Activated CD8-positive, alpha-beta memory T cell treated with anti-CD3 and anti-CD28 coated beads for 24 hours (primary cell): Measurements from ENCODE around the gene HK1.
"Not testable (repeated sequence)": the region's sequence is repeated elsewhere in the genome, so short reads cannot be mapped to it uniquely, and the experiment has no call there.

ENCODE experiments used
- DNase-seq: peaks from one replicate; pipeline ENCODE4 v3.0.0-alpha.2; 2020

Gene HK1

DNA sequence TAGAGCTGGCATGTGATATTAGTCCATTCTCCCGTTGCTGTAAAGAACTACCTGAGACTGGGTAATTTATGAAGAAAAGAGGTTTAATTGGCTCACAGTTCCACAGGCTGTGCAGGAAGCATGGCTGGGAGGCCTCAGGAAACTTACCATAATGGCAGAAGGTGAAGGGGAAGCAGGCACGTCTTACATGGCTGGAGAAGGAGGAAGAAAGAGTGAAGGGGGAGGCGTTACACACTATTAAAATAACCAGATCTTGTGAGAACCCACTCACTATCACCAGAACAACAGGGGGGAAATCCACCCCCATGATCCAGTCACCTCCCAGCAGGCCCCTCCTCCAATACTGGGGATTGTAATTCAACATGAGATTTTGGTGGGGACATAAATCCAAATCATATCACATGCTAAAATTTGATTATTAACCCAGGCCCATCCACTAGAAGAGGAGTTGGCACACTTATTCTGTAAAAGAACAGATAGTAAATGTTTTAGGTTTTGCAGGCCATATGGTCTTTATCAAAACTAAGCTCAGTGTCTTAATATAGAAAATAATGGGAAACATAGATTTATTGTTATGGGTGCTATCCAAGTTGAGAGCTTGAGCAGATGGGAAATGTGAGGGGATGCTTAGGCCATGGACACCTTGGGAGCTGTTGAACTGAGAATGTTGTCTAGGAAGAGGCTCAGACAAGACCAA, 18.6 kb upstream of the HK1 start:
- DNase-seq = no peak

DNA sequence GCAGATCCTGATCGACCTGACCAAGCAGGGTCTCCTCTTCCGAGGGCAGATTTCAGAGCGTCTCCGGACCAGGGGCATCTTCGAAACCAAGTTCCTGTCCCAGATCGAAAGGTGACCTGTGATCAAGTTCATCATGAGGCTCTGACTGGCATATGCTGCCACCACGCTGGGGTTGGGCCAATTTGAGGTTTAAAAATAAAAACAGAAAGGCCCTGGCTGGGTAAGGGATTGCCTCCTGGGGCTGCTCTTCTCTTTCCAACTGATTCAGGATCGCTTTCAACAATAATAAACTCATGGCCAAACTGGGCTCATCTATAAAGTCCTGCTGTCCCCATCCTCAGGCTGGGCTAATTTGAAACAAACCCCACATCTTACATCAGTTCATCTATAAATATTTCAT, 17.1 kb upstream of the HK1 start:
- DNase-seq = no peak

DNA sequence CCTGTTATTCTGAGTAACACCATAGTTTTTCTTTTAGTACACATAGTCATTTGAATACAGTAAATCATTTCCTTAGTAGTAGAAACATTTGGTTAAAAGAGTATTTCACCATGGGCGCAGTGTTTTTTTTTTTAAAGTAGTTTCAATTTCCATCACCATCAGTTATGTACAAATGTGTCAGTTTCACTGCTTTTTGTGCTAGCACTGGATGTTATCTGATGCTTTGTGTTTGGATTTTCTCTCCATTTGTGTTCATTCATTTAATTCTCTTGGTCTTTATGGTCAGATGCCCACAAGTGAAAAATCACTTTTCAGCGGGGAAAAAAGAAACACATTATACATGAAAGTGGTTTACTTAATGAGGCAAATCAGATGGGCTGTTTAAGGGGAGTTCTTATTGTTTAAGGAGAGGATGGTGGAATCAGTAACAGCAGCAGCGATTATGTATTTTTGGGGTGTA, 16.0 kb upstream of the HK1 start:
- DNase-seq = no peak

DNA sequence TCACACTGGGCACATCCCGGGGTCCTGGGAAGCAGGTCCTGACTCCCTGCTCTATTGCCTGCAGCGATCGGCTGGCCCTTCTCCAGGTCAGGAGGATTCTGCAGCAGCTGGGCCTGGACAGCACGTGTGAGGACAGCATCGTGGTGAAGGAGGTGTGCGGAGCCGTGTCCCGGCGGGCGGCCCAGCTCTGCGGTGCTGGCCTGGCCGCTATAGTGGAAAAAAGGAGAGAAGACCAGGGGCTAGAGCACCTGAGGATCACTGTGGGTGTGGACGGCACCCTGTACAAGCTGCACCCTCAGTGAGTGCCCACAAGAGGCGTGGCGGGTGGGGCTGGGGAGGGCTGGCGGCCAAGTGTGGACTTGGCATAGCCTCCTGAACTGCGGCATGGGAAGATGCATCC, 12.8 kb upstream of the HK1 start:
- no peak for DNase-seq

DNA sequence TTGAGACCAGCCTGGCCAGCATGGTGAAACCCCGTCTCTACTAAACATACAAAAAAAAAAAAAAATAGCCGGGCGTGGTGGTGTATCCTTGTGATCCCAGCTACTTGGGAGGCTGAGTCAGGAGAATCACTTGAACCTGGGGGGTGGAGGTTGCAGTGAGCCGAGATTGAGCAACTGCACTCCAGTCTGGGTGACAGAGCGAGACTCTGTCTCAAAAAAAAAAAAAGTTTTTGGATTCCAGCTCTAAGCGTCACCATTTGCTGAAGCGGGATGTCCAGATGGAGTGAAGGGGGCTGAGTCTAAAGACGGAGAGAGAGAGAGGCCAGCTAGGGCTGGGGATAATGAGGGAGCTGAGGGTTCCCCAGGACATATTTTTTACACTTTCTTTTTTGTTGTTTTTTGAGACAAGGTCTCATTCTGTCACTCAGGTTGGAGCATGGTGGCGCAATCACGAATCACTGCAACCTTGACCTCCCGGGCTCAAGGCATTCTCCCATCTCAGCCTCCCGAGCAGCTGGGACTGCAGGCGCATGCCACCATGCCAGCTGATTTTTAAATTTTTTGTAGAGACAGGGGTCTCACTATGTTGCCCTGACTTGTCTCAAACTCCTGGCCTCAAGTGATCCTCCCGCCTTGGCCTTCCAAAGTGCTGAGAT, 9.4 kb upstream of the HK1 start:
- no peak for DNase-seq

DNA sequence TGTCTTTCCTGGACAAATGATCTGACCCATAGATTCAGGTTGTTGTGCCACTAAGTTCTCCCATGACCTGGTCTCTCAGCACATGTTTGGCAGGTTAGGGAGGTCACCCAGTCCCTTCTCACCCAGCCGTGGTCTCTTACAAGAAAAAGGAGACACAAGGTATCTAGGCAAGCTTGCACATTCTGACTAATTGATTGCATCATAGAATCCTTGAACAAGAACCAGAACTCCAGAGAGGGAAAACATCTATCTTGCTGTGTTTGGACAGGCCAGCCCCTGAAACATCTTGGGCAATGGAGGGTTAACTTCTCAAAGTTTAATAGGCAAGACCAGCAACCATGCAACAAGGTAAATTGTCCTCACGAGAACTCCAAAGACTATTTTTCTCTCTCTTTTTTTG, 8.5 kb upstream of the HK1 start:
- no peak for DNase-seq

DNA sequence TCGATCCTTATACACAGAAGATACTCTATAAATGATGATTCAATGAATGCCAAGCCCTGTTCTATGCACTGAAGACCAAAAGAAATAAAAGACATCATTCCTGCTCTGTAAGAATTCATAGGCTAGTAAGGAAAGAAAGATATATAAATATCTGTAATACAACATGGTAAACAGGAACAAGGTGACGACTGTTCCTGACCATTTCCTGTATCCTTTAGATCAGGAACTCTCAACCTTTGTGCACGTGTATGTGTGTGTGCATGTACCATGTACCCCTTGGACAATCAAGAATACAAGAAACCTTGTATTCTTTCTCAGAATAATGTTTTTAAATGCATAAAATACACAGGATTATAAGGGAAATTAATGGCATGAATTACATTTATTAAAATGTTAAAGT, 7.3 kb upstream of the HK1 start:
- DNase-seq = no peak

DNA sequence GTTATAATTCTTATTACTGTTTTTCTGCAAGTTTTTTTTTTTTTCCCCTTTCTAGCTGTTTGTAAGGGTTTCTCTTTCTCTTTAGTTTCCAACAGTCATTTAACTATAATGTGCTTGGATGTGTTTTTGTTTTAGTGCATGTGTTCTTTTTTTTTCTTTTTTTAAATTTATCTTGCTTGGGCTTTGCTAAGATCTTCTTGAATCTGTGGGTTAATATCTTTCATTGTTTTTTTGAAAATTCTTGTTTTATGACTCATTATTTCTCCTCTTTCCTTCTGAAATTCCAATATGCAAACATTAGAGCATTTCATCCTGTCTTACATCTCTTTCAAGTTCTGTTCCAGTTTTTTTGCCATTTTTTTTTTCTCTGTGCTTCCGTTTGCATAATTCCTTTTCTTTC, 5.7 kb upstream of the HK1 start:
- DNase-seq = no peak

DNA sequence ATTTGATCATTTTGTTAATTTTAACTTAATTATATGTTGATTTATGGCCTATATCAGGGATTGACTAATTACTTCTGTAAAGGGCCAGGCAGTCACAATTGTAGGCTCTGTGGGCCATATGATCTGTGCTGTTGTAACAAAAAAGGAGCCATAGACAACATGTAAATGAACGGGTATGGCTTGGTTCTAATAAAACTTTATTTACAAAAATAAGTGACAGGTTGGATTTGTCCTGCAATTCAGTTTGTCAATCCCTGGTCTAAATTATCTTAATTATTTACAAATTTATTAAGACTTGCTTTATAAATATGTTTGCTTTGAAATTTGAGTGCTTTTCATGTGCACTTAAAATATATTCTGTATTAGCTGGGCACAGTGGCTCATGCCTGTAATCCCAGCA, 2.9 kb upstream of the HK1 start:
- no peak for DNase-seq

DNA sequence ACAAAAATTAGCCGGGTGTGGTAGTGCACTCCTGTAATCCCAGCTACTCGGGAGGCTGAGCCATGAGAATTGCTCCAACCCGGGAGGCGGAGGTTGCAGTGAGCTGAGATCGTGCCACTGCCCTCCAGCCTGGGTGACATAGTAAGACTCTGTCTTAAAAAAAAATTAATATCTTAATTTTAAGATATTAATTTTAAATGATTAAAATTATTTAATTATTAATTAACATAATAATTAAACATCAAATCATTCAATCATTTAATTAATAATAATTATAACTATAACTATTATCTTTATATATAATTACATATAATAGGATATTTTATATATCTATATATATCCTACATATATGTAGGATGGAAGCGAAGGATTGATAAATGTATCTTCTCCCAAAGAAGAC, 1.8 kb upstream of the HK1 start:
- no peak for DNase-seq

DNA sequence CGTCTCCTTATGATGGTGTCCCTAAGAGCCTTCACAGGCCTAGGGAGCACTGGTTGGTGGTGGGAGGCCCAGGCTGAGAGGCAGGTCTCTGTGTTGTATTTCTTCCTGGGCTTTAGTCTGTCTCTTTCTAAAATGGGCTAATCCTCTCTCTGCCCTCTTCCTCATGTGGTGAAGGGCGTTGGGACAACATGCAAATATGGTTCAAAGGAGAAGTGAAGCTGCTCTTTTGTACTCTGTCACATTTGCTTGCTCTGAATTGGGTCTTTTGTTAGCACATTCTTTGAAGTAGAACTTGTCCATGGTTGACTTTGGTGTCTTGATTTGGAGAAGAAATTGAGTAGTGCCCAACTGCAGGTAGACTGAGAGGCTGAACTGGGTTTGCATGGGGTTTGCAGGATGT, 814 bp downstream of the HK1 start:
- no peak for DNase-seq

DNA sequence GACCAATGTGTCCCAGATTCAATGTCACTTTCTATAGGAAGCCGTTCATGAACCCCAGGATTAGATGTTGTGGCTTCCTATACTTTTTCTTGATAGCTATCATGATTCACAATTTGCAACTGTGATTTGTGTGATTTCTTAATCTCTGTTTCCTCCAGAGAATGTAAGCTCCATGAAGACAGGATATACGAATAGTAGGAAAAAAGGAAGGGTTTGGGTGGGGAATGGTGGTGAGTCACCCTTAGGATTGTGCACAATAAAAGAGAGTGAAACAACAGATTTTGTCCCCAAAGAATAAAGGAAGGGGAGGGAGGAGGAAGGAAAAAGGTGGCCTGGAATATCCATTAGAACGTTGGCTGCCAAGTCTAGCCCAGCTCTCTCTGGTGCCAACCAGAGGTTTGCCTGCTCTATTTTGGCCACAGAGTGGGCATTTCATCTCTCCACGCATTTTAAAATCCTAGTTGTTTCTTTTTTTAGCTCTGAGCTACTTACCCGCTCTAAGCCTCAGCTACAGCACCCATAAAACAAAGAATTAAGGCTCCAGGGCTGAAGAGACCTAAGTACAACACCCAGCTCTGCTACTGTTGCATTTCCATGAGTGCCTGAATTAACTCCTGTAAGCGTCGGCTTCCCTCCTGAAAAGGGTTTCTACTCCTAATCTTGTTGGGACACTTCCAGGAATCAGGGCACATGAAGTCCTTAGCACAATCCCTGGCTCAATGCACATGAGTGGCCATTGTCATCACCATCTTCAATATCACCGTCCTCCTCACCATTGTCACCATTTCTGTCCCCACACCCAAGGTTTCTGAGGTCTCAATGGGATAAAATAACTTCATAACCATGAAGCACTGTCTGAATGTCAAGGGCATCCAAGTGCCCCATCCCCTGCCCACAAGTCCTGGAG, 3.5 kb downstream of the HK1 start:
- no peak for DNase-seq

DNA sequence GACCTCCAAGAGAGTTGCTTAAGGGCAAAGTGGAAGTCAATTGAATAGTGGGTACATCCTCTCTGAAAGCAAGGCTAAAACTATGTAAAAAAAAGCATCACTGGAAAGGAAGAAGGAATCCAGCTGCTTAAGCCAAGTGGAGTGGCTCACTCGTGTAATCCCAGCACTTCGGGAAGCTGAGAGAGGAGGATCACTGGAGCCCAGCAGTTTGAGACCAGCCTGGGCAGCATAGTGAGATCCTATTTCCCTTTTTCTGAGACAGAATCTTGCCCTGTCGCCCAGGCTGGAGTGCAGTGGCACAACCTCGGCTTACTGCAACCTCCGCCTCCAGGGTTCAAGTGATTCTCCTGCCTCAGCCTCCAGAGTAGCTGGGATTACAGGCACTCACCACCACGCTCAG, 6.1 kb downstream of the HK1 start:
- DNase-seq = not testable (repeated sequence)

DNA sequence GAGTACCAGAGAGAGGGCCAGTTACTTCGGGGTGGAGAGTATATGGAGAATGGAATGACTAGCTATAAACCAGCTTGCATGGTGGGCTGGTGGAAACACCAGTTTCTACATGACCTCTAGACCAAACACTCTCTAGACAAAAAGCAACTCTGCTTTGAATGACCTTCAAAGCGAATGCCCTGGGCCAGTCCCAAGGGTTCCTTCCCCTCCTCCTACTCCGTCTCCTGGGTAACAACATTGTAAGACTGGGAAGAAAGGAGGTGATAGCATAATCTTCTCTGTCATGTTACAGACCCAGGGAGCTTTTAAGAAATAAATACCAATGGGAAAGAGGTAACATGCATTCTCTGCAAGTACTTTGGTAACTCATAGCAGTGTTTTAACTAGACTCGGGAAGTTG, 7.4 kb downstream of the HK1 start:
- no peak for DNase-seq

DNA sequence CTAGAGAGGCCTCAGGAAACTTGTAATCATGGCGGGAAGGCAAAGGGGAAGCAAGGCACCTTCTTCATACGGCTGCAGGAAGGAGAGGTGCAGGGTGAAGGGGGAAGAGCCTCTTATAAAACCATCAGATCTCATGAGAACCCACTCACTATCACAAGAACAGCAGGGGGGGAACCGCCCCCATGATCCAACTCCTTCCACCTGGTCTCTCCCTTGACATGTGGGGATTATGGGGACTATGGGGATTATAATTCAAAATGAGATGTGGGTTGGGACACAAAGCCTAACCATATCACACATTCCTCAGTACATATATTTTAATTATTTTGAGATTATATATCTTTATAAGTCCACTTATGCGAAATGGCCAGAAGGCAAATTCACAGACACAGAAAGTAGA, 8.9 kb downstream of the HK1 start:
- no peak for DNase-seq

DNA sequence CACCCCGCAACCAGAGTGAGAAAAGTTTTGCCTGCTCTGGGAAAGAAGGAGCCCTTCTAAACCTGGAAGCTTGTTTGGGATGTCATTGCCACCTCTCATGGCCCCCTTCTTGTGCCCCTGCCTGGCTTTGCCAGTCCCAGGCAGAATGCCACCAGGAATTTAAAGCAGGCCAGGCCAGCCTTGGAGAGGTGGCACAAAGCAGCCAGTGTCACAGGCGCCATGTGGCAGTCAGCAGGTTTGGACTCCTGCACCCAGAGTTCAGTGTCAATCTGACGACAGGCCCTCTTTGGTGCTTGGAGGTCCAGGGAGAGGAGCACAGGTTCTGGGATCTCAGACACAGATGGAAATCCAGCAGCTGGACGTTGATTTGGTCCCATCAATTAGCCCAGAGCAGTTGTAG, 12.7 kb downstream of the HK1 start:
- DNase-seq = no peak

DNA sequence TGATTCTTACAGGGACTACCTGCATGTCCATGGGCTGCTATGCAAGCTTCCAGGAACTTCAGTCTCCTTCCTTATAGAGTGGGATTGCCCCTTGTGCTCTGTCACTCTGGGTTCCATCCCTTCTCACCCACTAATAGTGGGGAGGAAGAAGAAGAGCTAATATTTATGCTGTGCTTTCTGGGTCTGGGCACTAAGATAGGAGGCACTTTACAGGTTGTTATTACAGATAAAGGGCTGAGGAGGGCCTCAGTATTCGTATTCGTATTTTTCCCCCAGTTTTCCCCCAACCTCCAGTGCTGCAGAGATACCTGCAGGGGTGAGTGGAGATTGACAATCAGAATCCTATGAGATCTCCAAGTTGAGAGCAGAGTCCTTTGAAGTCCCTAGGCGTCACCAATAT, 14.2 kb downstream of the HK1 start:
- no peak for DNase-seq

DNA sequence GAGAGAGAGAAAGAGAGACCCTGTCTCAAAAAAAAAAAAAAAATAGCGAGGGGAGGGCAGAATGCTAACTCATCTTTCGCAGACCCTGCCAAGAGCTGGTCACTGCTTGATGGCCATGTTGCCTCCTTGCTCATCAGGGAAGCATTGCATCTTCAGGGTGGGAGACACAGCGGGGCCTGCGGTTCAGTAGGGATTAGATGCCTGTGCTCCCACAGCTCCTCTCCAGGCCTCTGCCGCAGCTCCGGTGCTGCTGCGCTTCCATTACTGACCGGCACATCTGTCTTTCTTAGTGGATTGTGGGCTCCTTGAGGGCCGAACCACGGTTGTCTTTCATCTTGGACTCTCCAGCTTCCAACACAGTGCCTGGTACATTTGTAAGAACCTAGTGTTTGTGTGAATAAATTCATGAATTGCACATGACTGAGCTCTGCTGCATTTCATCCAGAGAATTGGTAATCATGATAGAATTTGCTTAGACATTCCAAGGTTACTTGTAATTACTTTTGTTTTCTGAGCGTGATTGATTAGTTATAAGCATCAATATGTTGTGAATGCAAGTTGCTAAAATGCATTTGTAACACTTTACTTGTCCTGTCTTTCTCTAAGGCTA, 16.8 kb downstream of the HK1 start:
- DNase-seq = no peak

DNA sequence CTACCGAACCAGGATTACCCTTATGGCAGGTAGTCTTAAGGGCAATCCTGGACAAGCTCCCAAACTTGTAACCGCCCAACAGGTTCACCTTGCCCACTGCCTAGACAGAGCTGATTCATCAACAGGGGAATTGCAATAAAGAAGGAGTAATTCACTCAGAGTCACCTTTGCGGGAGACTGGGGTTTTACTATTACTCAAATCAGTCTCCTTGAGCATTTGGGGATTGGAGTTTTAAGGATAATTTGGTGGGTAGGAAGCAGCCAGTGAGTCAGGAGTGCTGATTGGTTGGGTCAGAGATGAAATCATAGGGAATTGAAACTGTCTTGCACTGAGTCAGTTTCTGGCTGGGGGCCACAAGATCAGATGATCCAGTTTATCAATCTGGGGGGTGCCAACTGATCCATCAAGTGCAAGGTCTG, 25.3 kb downstream of the HK1 start:
- no peak for DNase-seq

DNA sequence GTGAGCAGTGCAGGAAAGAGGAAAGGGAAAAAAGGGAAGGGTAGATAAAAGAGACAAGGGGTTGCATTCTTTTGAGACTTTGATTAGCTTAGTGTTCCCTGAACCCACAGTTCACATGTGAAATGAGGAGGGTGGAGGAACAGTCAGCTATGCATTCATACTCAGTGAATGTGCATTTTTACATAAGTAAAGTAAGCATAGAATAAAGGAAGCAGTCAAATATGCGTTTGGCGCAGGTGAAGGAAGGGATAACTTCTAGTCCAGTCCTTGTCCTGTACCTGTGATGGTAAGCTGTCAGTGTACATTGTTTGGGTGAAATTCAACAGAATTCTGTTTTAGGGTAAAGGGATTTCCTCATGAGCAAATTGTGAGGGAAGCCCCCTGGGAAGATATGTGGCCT, 28.1 kb downstream of the HK1 start:
- DNase-seq = no peak

DNA sequence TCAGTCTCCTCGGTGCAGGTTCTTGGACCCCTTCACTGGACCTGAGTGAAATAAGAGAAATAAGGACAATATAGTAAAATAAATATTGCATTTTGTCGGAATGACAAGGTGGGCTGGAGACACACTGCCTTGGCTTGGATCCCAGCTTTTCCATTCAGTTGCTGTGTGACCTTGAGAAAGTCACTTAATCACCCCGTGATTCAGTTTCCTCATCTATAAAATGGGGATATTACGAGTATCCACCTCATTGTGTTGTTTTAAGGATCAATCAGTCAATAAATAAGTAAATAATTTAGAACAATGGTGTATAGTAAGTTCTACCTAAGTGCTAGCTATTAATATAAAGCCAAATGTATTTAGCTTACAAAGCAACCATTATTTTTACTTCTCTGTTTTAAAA, 29.1 kb downstream of the HK1 start:
- no peak for DNase-seq

DNA sequence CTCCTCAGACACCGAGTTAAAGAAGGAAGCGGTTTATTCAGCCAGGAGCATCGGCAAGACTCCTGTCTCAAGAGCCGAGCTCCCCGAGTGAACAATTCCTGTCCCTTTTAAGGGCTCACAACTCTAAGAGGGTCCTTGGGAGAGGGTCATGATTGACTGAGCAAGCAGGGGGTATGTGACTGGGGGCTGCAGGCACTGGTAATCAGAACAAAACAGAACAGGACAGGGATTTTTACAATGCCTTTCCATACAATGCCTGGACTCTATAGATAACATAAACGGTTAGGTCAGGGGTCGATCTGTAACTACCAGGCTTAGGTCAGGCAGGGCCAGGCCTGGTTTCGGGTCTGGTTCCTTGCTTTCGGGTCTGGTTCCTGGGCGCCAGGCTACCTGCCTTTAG, 30.0 kb downstream of the HK1 start:
- DNase-seq = not testable (repeated sequence)

DNA sequence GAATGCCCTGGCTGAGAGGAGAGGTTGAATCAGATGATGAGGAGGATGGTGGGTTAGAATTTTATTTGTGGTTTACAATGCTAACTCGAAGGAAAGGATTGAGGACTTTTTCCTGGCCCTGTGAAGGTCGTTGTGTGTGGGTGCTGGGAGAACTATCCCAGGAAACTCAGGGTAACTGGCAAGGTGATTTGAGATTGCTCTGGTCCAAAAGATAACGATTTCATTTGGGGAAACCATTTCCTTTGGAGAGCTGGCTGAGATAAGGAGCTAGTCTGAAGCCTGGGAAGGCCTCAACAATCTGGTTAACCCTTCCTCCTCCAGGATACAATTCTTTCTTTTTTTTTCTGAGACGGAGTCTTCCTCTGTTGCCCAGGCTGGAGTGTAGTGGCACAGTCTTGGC, 33.0 kb downstream of the HK1 start:
- DNase-seq = no peak

DNA sequence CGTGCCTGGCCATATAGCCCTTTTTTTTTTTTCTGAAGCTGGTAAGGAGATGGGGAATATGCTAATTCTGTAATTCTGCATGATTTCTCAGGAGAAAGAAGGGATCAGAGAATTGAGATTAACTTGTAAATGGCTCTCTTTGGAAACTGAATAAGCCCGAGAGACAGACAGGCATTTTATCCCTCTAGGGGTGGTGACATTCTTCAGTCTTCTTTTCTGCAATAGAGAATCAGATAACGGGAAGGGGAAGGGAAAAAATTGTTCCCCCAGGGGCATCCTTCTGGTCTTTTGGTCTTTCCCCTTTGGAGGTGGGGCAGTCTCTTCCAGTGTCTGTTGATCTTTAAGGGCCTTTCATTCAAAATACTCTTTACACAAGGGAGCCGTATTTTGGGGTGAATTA, 34.2 kb downstream of the HK1 start:
- DNase-seq = no peak
